Fibroblast of lung (primary cell): ENCODE data around the gene OR6C1. TPM values are rescaled to one million over a fixed set of nuclear protein-coding genes. Genes with fewer than 3 reads are reported as not detected.
"Not testable (repeated sequence)": the region's sequence is repeated elsewhere in the genome, so short reads cannot be mapped to it uniquely, and the experiment has no call there.

Experiments
- DNase-seq, 2 donors: peaks; one replicate each; pipeline versions ENCODE4 v3.0.0 to v3.0.0-alpha.2; 2010; ENCODE audit warnings: low read depth in 2 of 2
- H2AFZ ChIP-seq: 2 replicates; pipeline ENCODE4 v1.5.1; 2012; ENCODE audit warnings: low read length, control low read depth, inconsistent platforms
- H3K27ac ChIP-seq: 2 replicates; pipeline ENCODE4 v1.5.1; 2011; ENCODE audit warnings: low read length, control low read depth; ENCODE audit not compliant: insufficient read depth
- H3K27me3 ChIP-seq: 2 replicates; pipeline ENCODE4 v1.5.1; 2011; ENCODE audit warnings: mild to moderate bottlenecking, low read length; ENCODE audit not compliant: control insufficient read depth, insufficient read depth
- H3K36me3 ChIP-seq: 2 replicates; pipeline ENCODE4 v1.5.1; 2011; ENCODE audit warnings: low read length; ENCODE audit not compliant: control insufficient read depth, insufficient read depth
- H3K4me1 ChIP-seq: 2 replicates; pipeline ENCODE4 v1.5.1; 2011; ENCODE audit warnings: low read length; ENCODE audit not compliant: control insufficient read depth, insufficient read depth; ENCODE audit errors: extremely low read depth
- H3K4me2 ChIP-seq: 2 replicates; pipeline ENCODE4 v1.5.1; 2011; ENCODE audit warnings: low read length, control low read depth; ENCODE audit not compliant: insufficient read depth; ENCODE audit errors: extremely low read depth
- H3K4me3 ChIP-seq, 4 experiments: fragments of 200-600 bp in 1 of 4; sonication (generic) in 1 of 4; replicated peaks in 1 of 4; 2 replicates each; pipeline ENCODE4 v1.5.1; 2011 to 2016; ENCODE audit warnings: low read length in 4 of 4, low read depth in 3 of 4, mild to moderate bottlenecking in 3 of 4, control low read depth in 2 of 4, inconsistent platforms in 1 of 4, mixed read lengths in 1 of 4; ENCODE audit not compliant: insufficient read depth in 1 of 4; ENCODE audit errors: control extremely low read depth in 1 of 4
- H3K79me2 ChIP-seq: 2 replicates; pipeline ENCODE4 v1.5.1; 2012; ENCODE audit warnings: mild to moderate bottlenecking, low read length, inconsistent platforms; ENCODE audit not compliant: control insufficient read depth, insufficient read depth
- H3K9ac ChIP-seq: 2 replicates; pipeline ENCODE4 v1.5.1; 2011; ENCODE audit warnings: mild to moderate bottlenecking, low read length, control low read depth; ENCODE audit not compliant: insufficient read depth
- H3K9me3 ChIP-seq: 2 replicates; pipeline ENCODE4 v1.5.1; 2012; ENCODE audit warnings: low read depth, low read length; ENCODE audit not compliant: control insufficient read depth, insufficient read depth
- H4K20me1 ChIP-seq: 2 replicates; pipeline ENCODE4 v1.5.1; 2011; ENCODE audit warnings: low read length; ENCODE audit not compliant: control insufficient read depth, insufficient read depth; ENCODE audit errors: extremely low read depth
- EZH2 ChIP-seq: IDR thresholded peaks from 2 replicates; pipeline ENCODE4 v1.5.1; 2012; ENCODE audit warnings: low read length, control low read depth, mild to moderate bottlenecking; ENCODE audit errors: missing control alignments
- polyA plus RNA-seq, 2 donors: library from polyadenylated mRNA; depleted of rRNA in 1 of 2; stranded (reverse) in 1 of 2; unstranded in 1 of 2; fragments of >200 nt; gene quantifications; 2 replicates each; pipeline ENCODE4 v1.2.1, GENCODE V29; 2011 to 2012; ENCODE audit warnings: missing spikeins in 1 of 2
- total RNA-seq: library from RNA; depleted of rRNA; stranded (reverse); fragments of >200 nt; gene quantifications from 2 replicates; pipeline ENCODE4 v1.2.1, GENCODE V29; 2014
- TF ChIP-seq, protein P1 (sequence below), 2 donors: IDR thresholded peaks in 1 of 2; conservative IDR thresholded peaks in 1 of 2; 1 replicate in 1 of 2; 2 replicates in 1 of 2; pipeline ENCODE4 v1.5.1; 2011 to 2012; ENCODE audit warnings: low read length in 2 of 2, control low read depth in 1 of 2, inconsistent platforms in 1 of 2, low read depth in 1 of 2, mild to moderate bottlenecking in 1 of 2

Gene OR6C1
- total and polyA plus RNA-seq, 2 donors (not counting 1 experiment from before 2014, with no cell fraction given) = not detected

DNA sequence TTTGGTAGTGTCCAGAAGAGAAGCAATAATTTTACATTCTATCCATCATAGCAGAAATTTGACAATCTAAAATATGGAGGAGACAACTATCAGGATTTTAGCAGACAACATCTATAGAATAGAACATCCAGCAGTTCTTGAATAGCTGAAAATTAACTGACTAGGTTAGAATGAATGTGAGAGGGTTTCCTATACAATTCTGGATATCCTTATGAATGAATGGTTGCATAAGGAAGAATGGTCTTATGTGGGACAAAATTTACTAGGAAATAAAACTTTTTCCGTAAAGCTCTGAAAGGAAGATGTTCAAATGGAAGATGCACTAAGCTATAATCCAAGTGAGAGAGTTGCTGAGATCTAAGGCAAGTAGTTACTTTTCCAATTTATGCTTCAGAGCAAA is 16.3 kb downstream of the OR6C1 start, which contains the start of gene OR6C3:
Gene OR6C3, plus strand, starts transcription at position 301 of the 400 bp plus-strand sequence. CDS start 955 bp downstream, outside the sequence.
- Histone ChIP-seq H3K27ac (no peak within 1 kb of the TSS), H3K4me3 (no peak within 1 kb of the TSS), H3K4me1 (no peaks in the 10 kb centered on the region), H3K9ac (no peak within 1 kb of the TSS), H3K27me3 (no peaks in the 10 kb centered on the region), H2AFZ (no peak within 1 kb of the TSS), H3K9me3 (no peaks in the 10 kb centered on the region), H3K4me2 (no peak within 1 kb of the TSS), H3K79me2 (no peaks in the 10 kb centered on the region), H4K20me1 (no peaks in the 10 kb centered on the region), H3K36me3 (no peaks in the 10 kb centered on the region)
- no peak for DNase-seq
- no peak for TF ChIP-seq EZH2
- TF ChIP-seq, protein P1, sequence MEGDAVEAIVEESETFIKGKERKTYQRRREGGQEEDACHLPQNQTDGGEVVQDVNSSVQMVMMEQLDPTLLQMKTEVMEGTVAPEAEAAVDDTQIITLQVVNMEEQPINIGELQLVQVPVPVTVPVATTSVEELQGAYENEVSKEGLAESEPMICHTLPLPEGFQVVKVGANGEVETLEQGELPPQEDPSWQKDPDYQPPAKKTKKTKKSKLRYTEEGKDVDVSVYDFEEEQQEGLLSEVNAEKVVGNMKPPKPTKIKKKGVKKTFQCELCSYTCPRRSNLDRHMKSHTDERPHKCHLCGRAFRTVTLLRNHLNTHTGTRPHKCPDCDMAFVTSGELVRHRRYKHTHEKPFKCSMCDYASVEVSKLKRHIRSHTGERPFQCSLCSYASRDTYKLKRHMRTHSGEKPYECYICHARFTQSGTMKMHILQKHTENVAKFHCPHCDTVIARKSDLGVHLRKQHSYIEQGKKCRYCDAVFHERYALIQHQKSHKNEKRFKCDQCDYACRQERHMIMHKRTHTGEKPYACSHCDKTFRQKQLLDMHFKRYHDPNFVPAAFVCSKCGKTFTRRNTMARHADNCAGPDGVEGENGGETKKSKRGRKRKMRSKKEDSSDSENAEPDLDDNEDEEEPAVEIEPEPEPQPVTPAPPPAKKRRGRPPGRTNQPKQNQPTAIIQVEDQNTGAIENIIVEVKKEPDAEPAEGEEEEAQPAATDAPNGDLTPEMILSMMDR (conservative IDR thresholded peaks at IDR 0.05 in 1 of 2, IDR thresholded peaks at IDR 0.05 in 1 of 2; ENCODE audit: low read depth in 1 of 2, low read length in 2 of 2) = no peak

DNA sequence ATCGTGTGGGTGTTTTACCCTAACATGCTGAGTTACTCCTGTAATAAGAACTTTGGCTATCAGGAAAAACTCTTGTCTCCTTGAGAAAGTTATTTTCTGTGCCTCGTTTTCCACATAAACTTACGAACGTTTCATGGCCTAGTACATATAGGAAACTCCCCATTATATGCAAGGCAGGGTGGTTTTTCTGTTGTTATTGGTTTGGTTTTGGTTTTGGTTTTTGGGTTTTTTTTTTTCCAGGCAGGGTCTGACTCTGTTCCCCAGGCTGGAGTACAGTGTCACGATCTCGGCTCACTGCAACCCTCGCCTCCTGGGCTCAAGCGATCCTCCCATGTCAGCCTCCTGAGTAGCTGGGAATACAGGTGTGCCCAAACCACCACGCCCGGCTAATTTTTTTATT is 21.9 kb downstream of the OR6C1 start:
- Histone ChIP-seq H3K9ac (no peak overlapping the region), H3K4me1 (no peaks in the 10 kb centered on the region), H3K79me2 (no peaks in the 10 kb centered on the region), H3K9me3 (no peaks in the 10 kb centered on the region), H3K36me3 (no peaks in the 10 kb centered on the region), H3K4me2 (no peak overlapping the region), H2AFZ (no peak overlapping the region), H3K27me3 (no peaks in the 10 kb centered on the region), H3K27ac (no peak overlapping the region), H4K20me1 (no peaks in the 10 kb centered on the region), H3K4me3 (no peak overlapping the region)
- no peak for DNase-seq
- TF ChIP-seq, protein P1 (conservative IDR thresholded peaks at IDR 0.05 in 1 of 2, IDR thresholded peaks at IDR 0.05 in 1 of 2; ENCODE audit: low read depth in 1 of 2, low read length in 2 of 2) = no peak
- no peak for TF ChIP-seq EZH2

DNA sequence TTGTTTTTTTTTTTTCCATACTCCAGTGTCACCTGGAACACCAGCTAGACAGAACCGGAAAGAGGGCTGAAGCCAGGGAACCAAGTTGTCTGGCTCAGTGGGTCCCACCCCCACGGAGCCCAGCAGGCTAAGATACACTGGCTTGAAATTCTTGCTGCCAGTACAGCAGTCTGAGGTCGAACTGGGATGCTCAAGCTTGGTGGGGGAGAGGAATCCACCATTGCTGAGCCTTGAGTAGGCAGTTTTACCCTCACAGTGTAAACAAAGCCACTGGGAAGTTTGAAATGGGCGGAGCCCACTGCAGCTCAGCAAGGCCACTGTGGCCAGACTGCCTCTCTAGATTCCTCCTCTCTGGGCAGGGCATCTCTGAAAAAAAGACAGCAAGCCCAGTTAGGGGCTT is 41.2 kb downstream of the OR6C1 start:
- H3K9me3 ChIP-seq, H3K36me3 ChIP-seq, DNase-seq, H4K20me1 ChIP-seq, H2AFZ ChIP-seq, H3K4me3 ChIP-seq, H3K4me1 ChIP-seq, H3K9ac ChIP-seq, H3K27me3 ChIP-seq, H3K4me2 ChIP-seq, H3K79me2 ChIP-seq, H3K27ac ChIP-seq: not testable (repeated sequence)
